ENCODE results near the gene ZBTB6. TPM values are rescaled to one million over a fixed set of nuclear protein-coding genes. Genes with fewer than 3 reads are reported as not detected.

ZBTB6 gene
- polyA plus RNA-seq, 1 donor (not counting 4 experiments of a cell fraction or from before 2014, with no cell fraction given): 7.3 TPM

- peak overlapping the region; percentile 54 for H3K9ac ChIP-seq (ENCODE audit: control insufficient read depth, extremely low read depth, insufficient read depth, low read length)
- dilution Hi-C loops (cut with MboI; ENCODE audit: extremely low pct_ligation_motif_present, low sequenced_read_pairs): no loop called here
- peak overlapping the region; percentile 2 to 70 (median 59) for H3K4me3 ChIP-seq (ENCODE audit: control insufficient read depth in 2 of 3, extremely low read depth in 1 of 3, insufficient read depth in 2 of 3, low read depth in 1 of 3, low read length in 3 of 3)
- no peaks in the 10 kb centered on the region for H3K9me3 ChIP-seq (ENCODE audit: control insufficient read depth, low read depth, low read length)
- H3K36me3 ChIP-seq (ENCODE audit: control insufficient read depth in 2 of 2, extremely low read depth in 1 of 2, insufficient read depth in 2 of 2, low read length in 2 of 2): peaks cover 0 to 2% of the 10 kb centered on the region in 2 experiments
- FAIRE-seq (no peak), DNase-seq (ENCODE audit: low read depth, low spot score) (no peak)
- no peaks in the 10 kb centered on the region for H4K20me1 ChIP-seq (ENCODE audit: control insufficient read depth, extremely low read depth, insufficient read depth, low read length)
- H2AFZ ChIP-seq (ENCODE audit: control insufficient read depth, low read length): peak overlapping the region; percentile 95
- peaks cover 23% of the 10 kb centered on the region for H3K4me1 ChIP-seq (ENCODE audit: control insufficient read depth, extremely low read depth, insufficient read depth, low read length)
- peaks cover 46% of the 10 kb centered on the region for H3K79me2 ChIP-seq (ENCODE audit: control insufficient read depth, insufficient read depth, low read length)
- peak overlapping the region; percentile 96 for H3K4me2 ChIP-seq (ENCODE audit: control insufficient read depth, extremely low read depth, insufficient read depth, low read depth, low read length)
- TF ChIP-seq, protein P1, sequence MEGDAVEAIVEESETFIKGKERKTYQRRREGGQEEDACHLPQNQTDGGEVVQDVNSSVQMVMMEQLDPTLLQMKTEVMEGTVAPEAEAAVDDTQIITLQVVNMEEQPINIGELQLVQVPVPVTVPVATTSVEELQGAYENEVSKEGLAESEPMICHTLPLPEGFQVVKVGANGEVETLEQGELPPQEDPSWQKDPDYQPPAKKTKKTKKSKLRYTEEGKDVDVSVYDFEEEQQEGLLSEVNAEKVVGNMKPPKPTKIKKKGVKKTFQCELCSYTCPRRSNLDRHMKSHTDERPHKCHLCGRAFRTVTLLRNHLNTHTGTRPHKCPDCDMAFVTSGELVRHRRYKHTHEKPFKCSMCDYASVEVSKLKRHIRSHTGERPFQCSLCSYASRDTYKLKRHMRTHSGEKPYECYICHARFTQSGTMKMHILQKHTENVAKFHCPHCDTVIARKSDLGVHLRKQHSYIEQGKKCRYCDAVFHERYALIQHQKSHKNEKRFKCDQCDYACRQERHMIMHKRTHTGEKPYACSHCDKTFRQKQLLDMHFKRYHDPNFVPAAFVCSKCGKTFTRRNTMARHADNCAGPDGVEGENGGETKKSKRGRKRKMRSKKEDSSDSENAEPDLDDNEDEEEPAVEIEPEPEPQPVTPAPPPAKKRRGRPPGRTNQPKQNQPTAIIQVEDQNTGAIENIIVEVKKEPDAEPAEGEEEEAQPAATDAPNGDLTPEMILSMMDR (optimal IDR thresholded peaks at IDR 0.05 in 1 of 3, IDR thresholded peaks at IDR 0.05 in 1 of 3, conservative IDR thresholded peaks at IDR 0.05 in 1 of 3; ENCODE audit: extremely low read depth in 1 of 3, insufficient read depth in 2 of 3, low read length in 3 of 3): no peak
- no peak for TF ChIP-seq EZH2 (IDR thresholded peaks at IDR 0.05; ENCODE audit: low read length)
- H3K27me3 ChIP-seq (ENCODE audit: control insufficient read depth, extremely low read depth, insufficient read depth, low read length): no peaks in the 10 kb centered on the region
- no peaks in the 10 kb centered on the region for H3K9me1 ChIP-seq (ENCODE audit: control insufficient read depth, extremely low read depth, insufficient read depth, low read length)
- peak overlapping the region; percentile 69 for H3K27ac ChIP-seq (ENCODE audit: control insufficient read depth, insufficient read depth, low read length)
Observed at GRCh38 chr9:122940454-122940748, 27.3 kb upstream of the ZBTB6 start.

GRCh38 chr9:122939601-122940000 is 26.5 kb upstream of the ZBTB6 start:
- no peak for FAIRE-seq
- Histone ChIP-seq H3K9me1 (ENCODE audit: control insufficient read depth, extremely low read depth, insufficient read depth, low read length) (no peaks in the 10 kb centered on the region), H3K36me3 (ENCODE audit: control insufficient read depth in 2 of 2, extremely low read depth in 1 of 2, insufficient read depth in 2 of 2, low read length in 2 of 2) (peaks cover 0 to 2% of the 10 kb centered on the region in 2 experiments), H3K4me2 (ENCODE audit: control insufficient read depth, extremely low read depth, insufficient read depth, low read depth, low read length) (no peak overlapping the region), H2AFZ (ENCODE audit: control insufficient read depth, low read length) (no peak overlapping the region), H3K27me3 (ENCODE audit: control insufficient read depth, extremely low read depth, insufficient read depth, low read length) (no peaks in the 10 kb centered on the region), H4K20me1 (ENCODE audit: control insufficient read depth, extremely low read depth, insufficient read depth, low read length) (no peaks in the 10 kb centered on the region), H3K4me1 (ENCODE audit: control insufficient read depth, extremely low read depth, insufficient read depth, low read length) (peaks cover 20% of the 10 kb centered on the region), H3K9me3 (ENCODE audit: control insufficient read depth, low read depth, low read length) (no peaks in the 10 kb centered on the region), H3K4me3 (ENCODE audit: control insufficient read depth in 2 of 3, extremely low read depth in 1 of 3, insufficient read depth in 2 of 3, low read depth in 1 of 3, low read length in 3 of 3) (no peak overlapping the region), H3K27ac (ENCODE audit: control insufficient read depth, insufficient read depth, low read length) (peak overlapping the region; percentile 69), H3K79me2 (ENCODE audit: control insufficient read depth, insufficient read depth, low read length) (peaks cover 45% of the 10 kb centered on the region), H3K9ac (ENCODE audit: control insufficient read depth, extremely low read depth, insufficient read depth, low read length) (no peak overlapping the region)
- dilution Hi-C loops (cut with MboI; ENCODE audit: extremely low pct_ligation_motif_present, low sequenced_read_pairs): no loop called here
- DNase-seq (ENCODE audit: low read depth, low spot score): no peak
- TF ChIP-seq, protein P1 (optimal IDR thresholded peaks at IDR 0.05 in 1 of 3, IDR thresholded peaks at IDR 0.05 in 1 of 3, conservative IDR thresholded peaks at IDR 0.05 in 1 of 3; ENCODE audit: extremely low read depth in 1 of 3, insufficient read depth in 2 of 3, low read length in 3 of 3): no peak
- TF ChIP-seq EZH2 (IDR thresholded peaks at IDR 0.05; ENCODE audit: low read length): no peak

Measured in keratinocyte (primary cell).